Gastroesophageal sphincter (tissue), 3 donors: ENCODE measurements around the gene DNAH7.

ENCODE experiments used
- CTCF ChIP-seq, 4 experiments: fragments of 200-600 bp in 2 of 4; fragments of 450-650 bp in 2 of 4; sonication (generic) in 1 of 4; IDR thresholded peaks; one replicate each; pipeline ENCODE4 v1.5.1; 2017 to 2019; ENCODE audit warnings: antibody characterized with exemption in 4 of 4, mild to moderate bottlenecking in 2 of 4, moderate library complexity in 2 of 4
- EP300 ChIP-seq: sonication (generic); formaldehyde crosslinking; IDR thresholded peaks from one replicate; pipeline ENCODE4 v1.6.1; 2017; ENCODE audit warnings: antibody characterized with exemption, mild to moderate bottlenecking
- POLR2A ChIP-seq, 2 donors: fragments of 450-650 bp; IDR thresholded peaks; one replicate each; pipeline ENCODE4 v1.6.1; 2017; ENCODE audit warnings: antibody characterized with exemption in 2 of 2, mild to moderate bottlenecking in 2 of 2, moderate library complexity in 1 of 2
- POLR2AphosphoS5 ChIP-seq: sonication (generic); formaldehyde crosslinking; IDR thresholded peaks from one replicate; pipeline ENCODE4 v1.6.1; 2017; ENCODE audit warnings: antibody characterized with exemption

DNA sequence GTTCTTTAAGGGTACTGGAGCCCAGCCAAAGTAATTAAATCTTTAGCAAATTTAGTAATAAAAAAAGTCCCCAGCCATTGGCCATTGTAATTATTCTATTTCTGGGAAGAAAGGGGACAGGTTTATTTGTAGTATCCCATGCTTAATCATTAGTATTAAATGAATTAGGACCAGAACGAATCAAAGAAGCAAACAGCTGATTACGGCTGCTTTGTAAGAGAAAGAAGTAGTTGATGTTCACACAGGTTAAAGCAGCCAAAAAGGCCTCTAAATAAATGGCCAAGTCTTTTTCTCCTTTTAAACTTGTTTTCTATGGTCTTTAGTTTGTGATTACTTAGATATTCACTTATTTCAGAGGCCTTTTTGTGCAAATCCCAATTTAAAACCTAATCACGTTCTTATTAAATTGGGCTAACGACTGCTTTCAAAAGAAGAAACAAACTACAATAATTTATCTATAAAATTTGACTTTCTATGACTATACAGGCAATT lies 48.6 kb upstream of the DNAH7 start:
- TF ChIP-seq EP300 (no peak), POLR2A (IDR thresholded peaks at IDR 0.05) (no peak), CTCF (IDR thresholded peaks at IDR 0.05) (no peak), POLR2AphosphoS5 (no peak)
